Hepatocyte (in vitro differentiated cells): ENCODE data around the gene ETS2.

Source experiments
- CTCF ChIP-seq: fragments of 200-600 bp; sonication (generic); IDR thresholded peaks from 2 replicates; pipeline ENCODE4 v1.5.1; 2016; ENCODE audit warnings: antibody characterized with exemption, mild to moderate bottlenecking; ENCODE audit not compliant: poor library complexity
- EZH2 ChIP-seq: fragments of 200-600 bp; sonication (generic); IDR thresholded peaks from 2 replicates; pipeline ENCODE4 v1.6.1; 2016; ENCODE audit warnings: antibody characterized with exemption, mild to moderate bottlenecking, borderline replicate concordance

GRCh38 chr21:38857152-38857825 lies 51.6 kb downstream of the ETS2 start:
- TF ChIP-seq CTCF (no peak), EZH2 (no peak)
